Mucosa of descending colon (tissue), 3 donors: Measurements from ENCODE around the gene FBXO24. TPM values are rescaled to one million over a fixed set of nuclear protein-coding genes. Genes with fewer than 3 reads are reported as not detected.

Experiments
- ATAC-seq: fragments of 200-7000 bp; cut with Tn5 transposase; one replicate; pipeline ENCODE4 v1.9.1; 2020; ENCODE audit warnings: mild to moderate bottlenecking, moderate library complexity
- DNase-seq, 3 donors: peaks; one replicate each; pipeline ENCODE4 v3.0.0-alpha.2; 2020
- H3K36me3 ChIP-seq: fragments of 200-600 bp; one replicate; pipeline ENCODE4 v1.8.0; 2021; ENCODE audit warnings: low read depth, mild to moderate bottlenecking
- H3K4me1 ChIP-seq: fragments of 200-600 bp; one replicate; pipeline ENCODE4 v1.8.0; 2021; ENCODE audit warnings: low read depth, mild to moderate bottlenecking
- H3K4me3 ChIP-seq: fragments of 200-600 bp; one replicate; pipeline ENCODE4 v1.8.0; 2021; ENCODE audit warnings: mild to moderate bottlenecking
- H3K9me3 ChIP-seq: fragments of 200-600 bp; one replicate; pipeline ENCODE4 v1.8.0; 2021; ENCODE audit warnings: mild to moderate bottlenecking
- CTCF ChIP-seq: fragments of 200-600 bp; IDR thresholded peaks from one replicate; pipeline ENCODE4 v1.8.0; 2022; ENCODE audit warnings: antibody characterized with exemption, mild to moderate bottlenecking
- intact Hi-C, 2 donors: fragments of 100-400 bp; cut with DNase I in 1 of 2; cut with micrococcal nuclease in 1 of 2; formaldehyde crosslinking; loops; one replicate each; pipeline versions ENCODE4 v1.11.0 to v1.11.1; 2022; cut with DNase I, micrococcal nuclease
- total RNA-seq, 3 donors: library from RNA; stranded (reverse); fragmentation: NEBNext Ultra II Directional in 2 of 3; extraction: Animal tissue kit (Norgen Biotek cat#: 25700) in 2 of 3; gene quantifications; one replicate each; pipeline versions ENCODE4 v1.2.1 to v1.2.4, GENCODE V29; 2021 to 2023
- donor health status: DM: no; HTN: no; CAD: no; lungs with moderate emphysema.
- donor health status: DM: no; HTN: no; CAD: no.
- donor health status: DM: no; HTN: yes; CAD: no.

The FBXO24 gene
- total RNA-seq, 3 donors from 2014 or later, result 0.48 to 1.1 (median 0.66) TPM

GRCh38 chr7:100604976-100605911 is 19.1 kb downstream of the FBXO24 start:
- H3K36me3 ChIP-seq, result no peaks in the 10 kb centered on the region
- peaks cover 19% of the 10 kb centered on the region for H3K4me1 ChIP-seq
- intact Hi-C loops, result no loop called here
- peak; percentile 39 for ATAC-seq
- DNase-seq, result peak; percentile 58 to 80 (median 79)
- H3K4me3 ChIP-seq, result peak overlapping the region; percentile 32
- TF ChIP-seq CTCF, result no peak
- H3K9me3 ChIP-seq, result no peaks in the 10 kb centered on the region

GRCh38 chr7:100606313-100606712 is 20.2 kb downstream of the FBXO24 start:
- intact Hi-C loops, result no loop called here
- no peak for ATAC-seq
- no peak for DNase-seq
- Histone ChIP-seq H3K4me1 (peaks cover 19% of the 10 kb centered on the region), H3K4me3 (no peak overlapping the region), H3K36me3 (no peaks in the 10 kb centered on the region), H3K9me3 (no peaks in the 10 kb centered on the region)
- TF ChIP-seq CTCF, result no peak

GRCh38 chr7:100607111-100607510 is 21.0 kb downstream of the FBXO24 start:
- no peak for DNase-seq
- Histone ChIP-seq H3K4me1 (peaks cover 19% of the 10 kb centered on the region), H3K4me3 (no peak overlapping the region), H3K9me3 (no peaks in the 10 kb centered on the region), H3K36me3 (no peaks in the 10 kb centered on the region)
- intact Hi-C loops, result no loop called here
- TF ChIP-seq CTCF, result no peak
- ATAC-seq, result no peak

GRCh38 chr7:100609958-100610357 is 23.8 kb downstream of the FBXO24 start:
- no peak for DNase-seq
- Histone ChIP-seq H3K9me3 (no peaks in the 10 kb centered on the region), H3K36me3 (no peaks in the 10 kb centered on the region), H3K4me3 (no peak overlapping the region), H3K4me1 (peaks cover 7% of the 10 kb centered on the region)
- no peak for TF ChIP-seq CTCF
- ATAC-seq, result no peak
- intact Hi-C loops, result no loop called here

- TF ChIP-seq CTCF, result no peak
These were observed 26.0 kb downstream of the FBXO24 start, which contains the start of gene MOSPD3 for GRCh38 chr7:100611983-100612729. TSS of gene MOSPD3 (plus strand) at chr7:100612540. CDS start at chr7:100612792, 252 bp downstream.

More at GRCh38 chr7:100611983-100612729, 26.0 kb downstream of the FBXO24 start, which contains the start of gene MOSPD3:
- intact Hi-C loops, result no loop called here
- Histone ChIP-seq H3K4me3 (peak within 1 kb of the TSS; percentile 31), H3K4me1 (no peaks in the 10 kb centered on the region), H3K36me3 (no peaks in the 10 kb centered on the region), H3K9me3 (no peaks in the 10 kb centered on the region)
- peak; percentile 97 for ATAC-seq
- peak; percentile 99 for DNase-seq
